ENCODE measurements around the gene TRPM1.

TRPM1 gene

DNA sequence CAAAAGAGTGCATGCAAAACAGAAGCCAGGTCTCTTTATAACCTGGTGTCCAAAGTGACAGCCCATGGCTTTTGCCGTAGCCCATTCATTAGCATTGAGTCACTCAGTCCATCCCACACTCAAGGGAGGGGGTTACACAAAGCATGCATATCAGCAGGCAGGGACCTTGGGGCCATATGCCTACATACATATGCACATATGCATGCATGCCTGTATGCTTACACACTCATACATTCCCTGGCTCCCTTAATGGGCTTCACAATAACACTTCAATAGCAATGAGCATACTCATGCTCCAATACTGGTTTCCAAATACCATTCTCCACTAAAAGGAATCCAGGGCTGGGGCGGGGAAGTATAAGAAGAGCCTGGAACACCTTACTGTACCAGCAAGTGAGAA is 22.0 kb downstream of the TRPM1 start:
- no peak for FAIRE-seq
- DNase-seq (ENCODE audit: insufficient read length) = no peak
- TF ChIP-seq POLR2A (IDR thresholded peaks at IDR 0.05; ENCODE audit: low read depth, low read length) = no peak
- no peak for TF ChIP-seq POLR2AphosphoS5 (IDR thresholded peaks at IDR 0.05; ENCODE audit: low read depth, low read length)
- no peak for TF ChIP-seq TAF1 (IDR thresholded peaks at IDR 0.05; ENCODE audit: borderline replicate concordance, low read depth, low read length)

DNA sequence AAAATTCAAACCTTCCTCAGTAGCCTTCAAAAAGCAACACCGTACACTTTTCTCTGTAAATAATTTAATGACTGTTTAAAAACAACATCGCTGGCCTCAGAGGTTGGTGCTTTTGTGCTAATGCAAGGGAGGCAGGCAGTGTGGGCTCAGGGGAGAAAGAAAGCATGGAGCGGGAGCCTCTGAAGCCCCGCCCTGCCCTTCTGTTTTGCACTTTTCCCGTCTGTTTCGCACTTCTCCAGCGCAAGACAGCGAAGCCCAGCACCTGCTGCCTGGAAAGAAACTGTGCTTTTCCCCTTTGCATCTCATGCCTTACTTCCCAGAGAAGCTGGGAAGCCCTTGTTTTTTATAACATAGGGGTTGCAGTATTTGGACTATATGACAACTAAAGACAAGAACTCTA is 23.1 kb downstream of the TRPM1 start:
- no peak for FAIRE-seq
- TF ChIP-seq TAF1 (IDR thresholded peaks at IDR 0.05; ENCODE audit: borderline replicate concordance, low read depth, low read length) (no peak), POLR2A (IDR thresholded peaks at IDR 0.05; ENCODE audit: low read depth, low read length) (no peak), POLR2AphosphoS5 (IDR thresholded peaks at IDR 0.05; ENCODE audit: low read depth, low read length) (no peak)
- DNase-seq (ENCODE audit: insufficient read length) = no peak

DNA sequence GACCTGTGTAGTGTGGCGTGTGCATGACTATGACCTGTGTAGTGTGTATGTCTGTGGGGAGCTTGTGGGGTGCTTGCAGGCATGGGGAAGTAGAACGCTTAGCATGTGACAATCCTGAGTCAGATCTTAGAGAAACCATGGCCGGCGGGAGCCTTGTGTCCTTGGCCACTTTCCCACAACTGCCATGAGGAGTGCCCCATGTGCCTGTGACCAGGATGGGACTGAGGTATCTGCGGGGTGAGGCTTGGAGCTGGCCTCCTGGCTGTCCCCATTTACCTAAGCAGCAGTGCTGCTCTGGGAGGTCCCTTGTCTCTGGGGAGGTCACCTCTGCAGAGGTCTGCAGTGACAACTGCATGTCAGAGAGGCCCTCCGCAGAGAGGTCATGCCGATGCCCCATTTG is 23.6 kb downstream of the TRPM1 start:
- no peak for FAIRE-seq
- DNase-seq (ENCODE audit: insufficient read length) = no peak
- TF ChIP-seq TAF1 (IDR thresholded peaks at IDR 0.05; ENCODE audit: borderline replicate concordance, low read depth, low read length) = no peak
- TF ChIP-seq POLR2AphosphoS5 (IDR thresholded peaks at IDR 0.05; ENCODE audit: low read depth, low read length) = no peak
- TF ChIP-seq POLR2A (IDR thresholded peaks at IDR 0.05; ENCODE audit: low read depth, low read length) = no peak

DNA sequence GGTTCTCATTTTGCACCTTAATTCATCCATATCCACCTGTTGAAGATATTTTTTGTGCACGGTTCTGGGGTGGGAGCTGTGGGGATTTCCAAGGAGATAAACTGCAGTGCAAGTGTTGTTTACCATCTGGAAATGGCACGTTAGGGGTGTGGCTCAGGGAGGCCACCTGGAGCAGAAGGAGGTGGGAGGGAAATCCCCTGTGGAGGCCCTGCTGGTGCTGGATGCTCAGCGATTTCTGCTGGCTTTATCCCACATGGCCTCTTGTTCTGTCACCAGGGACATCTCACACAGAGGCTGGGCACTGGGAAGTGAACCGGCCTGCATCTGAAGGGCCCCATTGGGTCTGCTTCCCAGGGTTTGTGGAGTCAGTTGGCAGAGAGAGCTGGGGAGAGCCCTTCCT is 24.3 kb downstream of the TRPM1 start:
- FAIRE-seq = no peak
- DNase-seq (ENCODE audit: insufficient read length) = no peak
- TF ChIP-seq POLR2AphosphoS5 (IDR thresholded peaks at IDR 0.05; ENCODE audit: low read depth, low read length) = no peak
- TF ChIP-seq TAF1 (IDR thresholded peaks at IDR 0.05; ENCODE audit: borderline replicate concordance, low read depth, low read length) = no peak

DNA sequence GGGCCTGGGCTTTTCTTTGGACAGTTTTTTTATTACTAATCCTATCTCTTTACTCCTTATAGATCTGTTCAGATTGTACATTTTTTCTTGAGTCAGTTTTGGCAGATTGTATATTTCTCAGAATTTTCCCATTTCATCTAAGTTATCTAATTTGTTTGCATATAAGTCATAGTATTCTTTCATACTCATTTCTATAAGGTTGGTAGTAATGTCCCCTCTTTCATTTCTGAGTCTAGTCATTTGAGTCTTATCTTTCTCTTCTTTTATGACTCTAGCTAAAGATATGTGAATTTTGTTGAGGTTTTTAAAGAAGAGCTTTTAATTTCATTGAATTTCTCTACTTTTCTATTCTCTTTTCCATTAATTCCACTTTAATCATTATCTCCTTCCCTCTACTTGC is 27.2 kb downstream of the TRPM1 start:
- FAIRE-seq (no peak), DNase-seq (ENCODE audit: insufficient read length) (no peak)
- no peak for TF ChIP-seq POLR2AphosphoS5 (IDR thresholded peaks at IDR 0.05; ENCODE audit: low read depth, low read length)
- no peak for TF ChIP-seq TAF1 (IDR thresholded peaks at IDR 0.05; ENCODE audit: borderline replicate concordance, low read depth, low read length)
- no peak for TF ChIP-seq POLR2A (IDR thresholded peaks at IDR 0.05; ENCODE audit: low read depth, low read length)

DNA sequence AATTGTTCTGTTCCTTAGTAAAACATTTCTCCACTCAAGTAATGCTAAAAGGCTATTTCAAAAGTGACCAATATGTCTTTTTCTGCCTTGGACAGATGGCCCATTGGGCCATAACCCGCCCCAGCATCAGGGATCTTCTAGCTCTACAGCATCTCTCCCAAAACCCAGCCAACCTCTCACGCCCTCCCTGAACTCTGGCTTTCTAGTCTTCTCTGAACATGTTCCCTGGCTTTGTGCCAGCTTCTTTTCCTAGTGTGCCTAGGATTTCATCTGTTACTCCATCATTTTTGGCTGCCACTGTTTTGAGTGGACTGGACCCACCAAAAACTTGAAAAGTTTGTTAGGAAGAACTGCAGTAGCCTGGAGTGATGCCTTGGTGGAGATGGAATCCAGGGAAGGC is 30.7 kb downstream of the TRPM1 start:
- TF ChIP-seq POLR2A (IDR thresholded peaks at IDR 0.05; ENCODE audit: low read depth, low read length) (no peak), POLR2AphosphoS5 (IDR thresholded peaks at IDR 0.05; ENCODE audit: low read depth, low read length) (no peak), TAF1 (IDR thresholded peaks at IDR 0.05; ENCODE audit: borderline replicate concordance, low read depth, low read length) (no peak)
- no peak for DNase-seq (ENCODE audit: insufficient read length)
- FAIRE-seq = no peak

DNA sequence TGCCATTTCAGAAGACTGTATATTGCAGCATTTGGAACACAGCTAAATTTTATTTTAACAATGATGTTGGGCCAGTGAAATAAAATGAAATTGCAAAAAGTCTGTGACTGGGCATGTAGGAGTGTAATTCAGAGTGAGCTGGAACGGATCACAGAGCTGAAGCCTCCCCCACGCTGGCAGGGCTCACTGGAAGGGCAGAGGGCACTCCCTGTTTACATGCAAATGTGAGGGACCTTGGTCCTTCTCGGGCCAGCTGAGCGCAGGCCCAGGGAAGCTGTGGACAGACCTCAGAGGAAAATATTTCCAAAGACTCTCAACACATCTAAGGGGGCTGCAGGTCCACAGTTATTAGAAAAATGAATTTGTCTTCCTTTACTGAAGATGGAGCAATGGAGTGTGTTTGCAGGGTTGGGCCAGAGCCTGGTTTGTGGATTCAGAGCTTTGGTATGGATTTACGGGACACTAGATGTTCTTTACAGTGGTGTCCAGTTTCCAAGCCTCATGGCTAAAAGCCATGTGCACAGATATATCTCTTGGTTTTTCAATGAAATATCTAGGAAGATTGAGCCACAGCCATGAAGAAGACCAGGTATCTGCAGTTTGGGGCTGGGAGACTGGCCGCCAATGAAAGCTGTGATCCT is 32.0 kb downstream of the TRPM1 start:
- no peak for TF ChIP-seq POLR2AphosphoS5 (IDR thresholded peaks at IDR 0.05; ENCODE audit: low read depth, low read length)
- no peak for TF ChIP-seq POLR2A (IDR thresholded peaks at IDR 0.05; ENCODE audit: low read depth, low read length)
- TF ChIP-seq TAF1 (IDR thresholded peaks at IDR 0.05; ENCODE audit: borderline replicate concordance, low read depth, low read length) = no peak
- FAIRE-seq (no peak), DNase-seq (ENCODE audit: insufficient read length) (no peak)

DNA sequence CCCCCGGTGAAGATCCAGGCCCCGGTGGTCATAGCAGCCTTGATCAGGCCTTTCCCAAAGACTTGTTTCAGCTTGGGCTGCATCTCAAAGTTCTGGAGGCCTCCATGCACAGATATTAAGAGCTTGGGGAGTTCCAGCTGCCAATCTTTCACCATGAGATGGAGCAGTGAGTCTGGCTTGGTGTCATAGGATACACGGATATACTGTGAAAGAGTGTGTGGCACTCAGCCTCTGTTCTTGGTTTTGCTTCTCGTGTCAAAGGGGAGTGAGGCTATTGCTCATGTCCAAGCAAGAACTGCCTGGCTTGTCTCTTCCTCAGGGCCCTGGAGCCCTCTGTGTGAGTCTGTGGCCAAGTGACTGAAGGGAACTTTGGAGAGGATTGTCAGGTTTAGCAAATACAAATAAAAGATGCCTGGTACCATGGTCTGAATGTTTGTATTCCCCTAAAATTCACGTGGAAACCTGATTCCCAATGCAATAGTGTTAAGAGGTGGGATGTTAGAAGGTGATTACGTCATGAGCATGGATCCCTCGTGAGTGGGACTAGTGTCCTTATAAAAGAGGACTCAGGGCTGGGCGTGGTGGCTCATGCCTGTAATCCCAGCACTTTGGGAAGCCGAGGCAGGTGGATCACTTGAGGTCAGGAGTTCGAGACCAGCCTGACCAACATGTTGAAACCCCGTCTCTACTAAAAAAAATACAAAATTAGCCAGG is 33.5 kb downstream of the TRPM1 start:
- TF ChIP-seq POLR2AphosphoS5 (IDR thresholded peaks at IDR 0.05; ENCODE audit: low read depth, low read length) (no peak), POLR2A (IDR thresholded peaks at IDR 0.05; ENCODE audit: low read depth, low read length) (no peak), TAF1 (IDR thresholded peaks at IDR 0.05; ENCODE audit: borderline replicate concordance, low read depth, low read length) (no peak)
- DNase-seq (ENCODE audit: insufficient read length) (no peak), FAIRE-seq (no peak)

DNA sequence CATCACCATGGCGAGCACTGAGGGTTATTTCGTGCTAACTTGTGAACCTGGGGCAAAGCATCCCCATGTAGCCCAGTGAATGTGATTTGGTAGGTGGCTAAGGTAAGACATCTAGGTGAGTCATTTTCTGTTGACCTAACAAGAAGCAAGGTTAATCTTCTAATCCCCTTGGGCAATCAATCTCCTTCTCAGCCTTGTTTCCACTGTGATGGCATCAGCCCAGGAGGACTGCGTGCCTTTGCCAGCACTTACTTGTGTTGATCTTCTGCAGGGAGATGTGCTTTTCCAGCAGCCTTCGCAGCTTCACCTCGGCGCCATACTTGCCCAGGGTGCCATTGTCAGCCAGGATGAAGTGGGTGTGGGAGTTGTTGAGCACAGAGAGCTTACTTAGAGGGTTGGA is 35.7 kb downstream of the TRPM1 start:
- DNase-seq (ENCODE audit: insufficient read length) (no peak), FAIRE-seq (no peak)
- no peak for TF ChIP-seq POLR2A (IDR thresholded peaks at IDR 0.05; ENCODE audit: low read depth, low read length)
- no peak for TF ChIP-seq TAF1 (IDR thresholded peaks at IDR 0.05; ENCODE audit: borderline replicate concordance, low read depth, low read length)
- TF ChIP-seq POLR2AphosphoS5 (IDR thresholded peaks at IDR 0.05; ENCODE audit: low read depth, low read length) = no peak

DNA sequence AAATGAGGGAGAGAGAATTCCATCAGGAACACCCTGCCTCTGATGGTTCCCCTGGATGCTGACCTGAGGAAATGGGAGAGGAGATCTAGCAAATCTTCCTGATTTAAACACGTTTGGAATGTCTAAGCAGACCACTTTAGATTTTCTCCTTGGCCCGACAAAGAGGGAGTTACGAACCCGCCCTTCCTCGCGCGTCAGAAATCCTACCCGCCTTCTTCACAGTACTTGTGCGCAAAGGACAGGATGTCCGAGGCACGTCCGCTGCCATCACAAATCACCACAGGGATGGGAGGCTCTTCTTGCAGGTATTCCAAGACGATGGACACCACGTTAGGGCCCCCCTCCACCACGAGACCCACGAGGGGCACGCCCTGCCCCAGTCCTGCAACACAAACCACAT is 38.6 kb downstream of the TRPM1 start:
- TF ChIP-seq TAF1 (IDR thresholded peaks at IDR 0.05; ENCODE audit: borderline replicate concordance, low read depth, low read length) = no peak
- TF ChIP-seq POLR2A (IDR thresholded peaks at IDR 0.05; ENCODE audit: low read depth, low read length) = no peak
- no peak for TF ChIP-seq POLR2AphosphoS5 (IDR thresholded peaks at IDR 0.05; ENCODE audit: low read depth, low read length)
- no peak for FAIRE-seq

DNA sequence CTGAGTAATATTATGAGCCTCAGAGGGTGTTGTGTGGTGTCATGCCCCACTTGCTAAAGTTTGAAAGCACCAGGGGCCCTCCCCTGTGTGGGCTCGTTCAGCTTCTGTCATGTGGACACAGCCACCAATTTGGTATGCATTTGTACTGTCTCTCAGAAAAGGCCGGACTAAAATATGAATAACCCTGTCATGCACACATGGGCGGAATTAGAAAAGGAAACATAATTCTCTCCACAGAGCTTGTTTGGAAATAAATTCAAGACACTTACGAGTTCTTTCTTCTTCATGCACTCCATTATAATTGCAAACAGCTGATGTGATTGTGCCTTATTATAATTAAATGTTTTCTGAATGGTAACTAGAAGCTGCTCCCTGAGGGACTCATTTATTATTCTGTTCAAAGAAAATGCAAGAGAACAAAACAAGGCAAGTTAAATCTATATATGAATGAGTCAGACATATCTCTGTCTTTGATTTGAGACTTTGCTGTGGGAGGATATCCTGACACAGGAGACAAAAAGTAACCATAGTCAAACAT is 39.1 kb downstream of the TRPM1 start:
- DNase-seq (ENCODE audit: insufficient read length) (no peak), FAIRE-seq (peak; percentile 53)
- no peak for TF ChIP-seq TAF1 (IDR thresholded peaks at IDR 0.05; ENCODE audit: borderline replicate concordance, low read depth, low read length)
- TF ChIP-seq POLR2AphosphoS5 (IDR thresholded peaks at IDR 0.05; ENCODE audit: low read depth, low read length) = no peak
- TF ChIP-seq POLR2A (IDR thresholded peaks at IDR 0.05; ENCODE audit: low read depth, low read length) = no peak

More for the DNA sequence above, 38.6 kb downstream of the TRPM1 start:
- DNase-seq (ENCODE audit: insufficient read length) = no peak
